Upper lobe of left lung (tissue), 4 donors: ENCODE results near the gene GIMAP6.

Experiments
- POLR2A ChIP-seq, 4 donors: fragments of 450-650 bp; IDR thresholded peaks; one replicate each; pipeline ENCODE4 v1.5.1; 2016 to 2017; ENCODE audit warnings: antibody characterized with exemption in 4 of 4, mild to moderate bottlenecking in 2 of 4
- POLR2AphosphoS5 ChIP-seq, 2 donors: sonication (generic); formaldehyde crosslinking; IDR thresholded peaks; one replicate each; pipeline ENCODE4 v1.5.1; 2017; ENCODE audit warnings: antibody characterized with exemption in 2 of 2
- TF ChIP-seq, protein P1 (sequence below), 6 experiments: fragments of 450-650 bp in 4 of 6; fragments of 200-600 bp in 2 of 6; sonication (generic) in 2 of 6; IDR thresholded peaks; one replicate each; pipeline ENCODE4 v1.5.1; 2016 to 2019; ENCODE audit warnings: antibody characterized with exemption in 6 of 6

DNA sequence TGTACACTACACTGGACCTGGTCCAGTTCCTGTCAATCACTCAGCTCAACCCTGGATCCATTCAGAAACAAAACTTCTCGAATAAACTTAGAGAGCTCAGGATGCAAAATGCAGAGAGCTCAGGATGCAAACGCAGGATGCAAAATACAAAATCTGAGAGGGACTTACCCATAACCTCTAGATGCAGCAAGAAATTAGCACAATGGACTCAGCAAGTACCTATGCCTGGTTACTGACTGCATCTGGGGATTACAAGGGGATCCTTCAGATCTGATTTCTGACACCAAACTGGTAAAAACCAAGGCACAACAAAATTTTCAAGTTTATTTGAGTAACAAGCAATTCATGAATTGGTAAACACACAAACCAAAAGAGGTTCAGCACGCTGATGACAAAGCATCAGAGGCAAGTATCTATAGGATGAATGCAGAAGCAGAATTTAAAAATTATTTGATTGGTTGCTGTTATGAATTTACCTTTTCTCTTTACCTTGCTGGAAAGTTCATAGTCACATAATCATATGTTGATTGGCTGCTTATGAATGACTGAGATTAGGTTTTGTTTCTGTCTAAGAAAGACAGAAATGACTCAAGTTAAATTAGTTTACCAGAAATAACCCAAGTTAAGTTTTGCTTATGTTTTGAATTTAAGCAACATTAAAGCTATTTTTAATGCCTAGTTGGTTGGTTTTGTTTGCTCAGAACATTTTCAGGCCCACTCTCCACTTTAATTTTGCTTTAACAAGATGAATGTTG, 11.4 kb downstream of the GIMAP6 start:
- no peak for TF ChIP-seq POLR2AphosphoS5 (IDR thresholded peaks at IDR 0.05)
- TF ChIP-seq, protein P1, sequence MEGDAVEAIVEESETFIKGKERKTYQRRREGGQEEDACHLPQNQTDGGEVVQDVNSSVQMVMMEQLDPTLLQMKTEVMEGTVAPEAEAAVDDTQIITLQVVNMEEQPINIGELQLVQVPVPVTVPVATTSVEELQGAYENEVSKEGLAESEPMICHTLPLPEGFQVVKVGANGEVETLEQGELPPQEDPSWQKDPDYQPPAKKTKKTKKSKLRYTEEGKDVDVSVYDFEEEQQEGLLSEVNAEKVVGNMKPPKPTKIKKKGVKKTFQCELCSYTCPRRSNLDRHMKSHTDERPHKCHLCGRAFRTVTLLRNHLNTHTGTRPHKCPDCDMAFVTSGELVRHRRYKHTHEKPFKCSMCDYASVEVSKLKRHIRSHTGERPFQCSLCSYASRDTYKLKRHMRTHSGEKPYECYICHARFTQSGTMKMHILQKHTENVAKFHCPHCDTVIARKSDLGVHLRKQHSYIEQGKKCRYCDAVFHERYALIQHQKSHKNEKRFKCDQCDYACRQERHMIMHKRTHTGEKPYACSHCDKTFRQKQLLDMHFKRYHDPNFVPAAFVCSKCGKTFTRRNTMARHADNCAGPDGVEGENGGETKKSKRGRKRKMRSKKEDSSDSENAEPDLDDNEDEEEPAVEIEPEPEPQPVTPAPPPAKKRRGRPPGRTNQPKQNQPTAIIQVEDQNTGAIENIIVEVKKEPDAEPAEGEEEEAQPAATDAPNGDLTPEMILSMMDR (IDR thresholded peaks at IDR 0.05): no peak
- no peak for TF ChIP-seq POLR2A (IDR thresholded peaks at IDR 0.05)
